ENCODE results near the gene TGDS. TPM values are rescaled to one million over a fixed set of nuclear protein-coding genes. Genes with fewer than 3 reads are reported as not detected.
A peak's percentile ranks its signal among the peaks of the same experiment; 100 is the strongest.

TGDS gene
- total and polyA plus RNA-seq, 2 of the 8 experiments (the other 6 are each of a cell fraction or from before 2014, with no cell fraction given): 11.6 to 11.8 TPM

DNA sequence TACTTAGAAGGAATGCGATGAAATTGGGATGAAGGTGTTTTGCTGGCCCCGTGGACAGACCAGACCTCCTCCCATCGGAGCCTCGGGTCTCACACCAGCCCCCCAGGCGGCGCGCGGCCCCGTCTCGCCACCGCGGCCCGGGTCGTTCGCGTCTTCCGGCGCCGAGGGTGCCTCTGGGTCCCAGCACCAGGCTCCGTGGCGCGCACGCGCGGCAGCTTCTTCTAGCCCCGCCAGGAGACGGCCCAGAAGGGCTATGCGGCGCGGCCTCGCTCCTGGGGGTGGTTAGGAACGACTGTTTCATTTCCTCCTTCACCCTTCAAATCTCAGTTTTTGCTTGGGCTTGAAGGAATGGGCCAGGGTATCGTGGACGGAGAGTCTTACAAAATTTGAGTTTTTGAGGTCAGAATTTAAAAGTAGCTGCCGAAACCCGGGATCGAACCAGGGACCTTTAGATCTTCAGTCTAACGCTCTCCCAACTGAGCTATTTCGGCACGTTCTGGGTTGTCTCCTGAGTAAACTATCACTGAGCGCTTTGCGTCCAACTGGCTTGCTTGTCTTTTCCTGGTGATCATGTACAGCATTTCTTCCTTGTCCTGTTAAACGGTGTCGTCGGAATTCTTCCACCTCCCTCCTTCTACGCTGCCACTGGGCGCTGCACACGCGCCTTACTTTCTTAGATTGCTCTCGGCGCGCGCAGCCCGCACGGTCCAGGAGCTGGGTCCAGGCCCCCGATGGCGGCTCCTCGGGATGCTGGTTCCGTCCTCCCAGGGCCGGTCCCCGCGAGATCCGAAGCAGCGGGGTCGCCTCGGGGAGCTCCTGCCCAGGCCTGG is 46.5 kb downstream of the TGDS start (continued):
- TF ChIP-seq CTCF (IDR thresholded peaks at IDR 0.05; ENCODE audit: control extremely low read depth in 1 of 3, insufficient read depth in 1 of 3, low read depth in 1 of 3, low read length in 3 of 3) (no peak), MAFK (IDR thresholded peaks at IDR 0.05; ENCODE audit: low read depth, low read length) (peak; percentile 42; the same call in 1 of the 2 replicates), GABPA (IDR thresholded peaks at IDR 0.05; ENCODE audit: borderline replicate concordance, insufficient read depth, low read length) (no peak; the same call in 1 of the 2 replicates), YY1 (IDR thresholded peaks at IDR 0.05; ENCODE audit: low read depth, low read length) (no peak; the same call in 1 of the 2 replicates), TCF12 (IDR thresholded peaks at IDR 0.05; ENCODE audit: low read depth, low read length) (no peak), FOSL1 (IDR thresholded peaks at IDR 0.05; ENCODE audit: insufficient read depth, low read depth, low read length) (no peak), SP2 (IDR thresholded peaks at IDR 0.05; ENCODE audit: low read length) (no peak), POLR2A (IDR thresholded peaks at IDR 0.05; ENCODE audit: control extremely low read depth in 1 of 2, low read depth in 2 of 2, low read length in 2 of 2) (peak; percentile 56 to 70), BRCA1 (IDR thresholded peaks at IDR 0.05; ENCODE audit: low read depth, low read length) (0 out of 2 replicates have a peak, but pooled peaks have one; percentile 40), ZNF274 (IDR thresholded peaks at IDR 0.05; ENCODE audit: borderline replicate concordance, extremely low read depth, low read length) (no peak), RFX5 (IDR thresholded peaks at IDR 0.05; ENCODE audit: borderline replicate concordance, low read depth, low read length) (no peak), CEBPB (IDR thresholded peaks at IDR 0.05; ENCODE audit: low read depth, low read length) (no peak), TAF1 (IDR thresholded peaks at IDR 0.05; ENCODE audit: low read depth, low read length) (peak; percentile 49; the same call in 1 of the 2 replicates)

All from H1 (cell line).